Liver (tissue), 9 donors: ENCODE data around the gene BTN3A1. TPM values are rescaled to one million over a fixed set of nuclear protein-coding genes. Genes with fewer than 3 reads are reported as not detected.

Source experiments
- DNase-seq: peaks from one replicate; pipeline ENCODE4 v3.0.0-alpha.2; 2017; ENCODE audit warnings: low spot score
- H3K27ac ChIP-seq, 2 donors: one replicate each; pipeline ENCODE4 v1.7.0; 2013; ENCODE audit warnings: inconsistent platforms in 2 of 2, low read length in 2 of 2, control low read depth in 1 of 2, low read depth in 1 of 2, mild to moderate bottlenecking in 1 of 2
- H3K27me3 ChIP-seq, 4 donors: one replicate each; pipeline versions ENCODE4 v1.6.1 to v1.7.0; 2013; ENCODE audit warnings: low read length in 3 of 4, inconsistent platforms in 1 of 4, mild to moderate bottlenecking in 1 of 4, moderate library complexity in 1 of 4; ENCODE audit not compliant: control insufficient read depth in 4 of 4, insufficient read depth in 4 of 4
- H3K36me3 ChIP-seq, 4 donors: one replicate each; pipeline versions ENCODE4 v1.6.1 to v1.7.0; 2013; ENCODE audit warnings: low read length in 3 of 4, mild to moderate bottlenecking in 3 of 4, low read depth in 1 of 4, moderate library complexity in 1 of 4; ENCODE audit not compliant: control insufficient read depth in 4 of 4, insufficient read depth in 3 of 4
- H3K4me1 ChIP-seq, 4 donors: one replicate each; pipeline versions ENCODE4 v1.6.1 to v1.7.0; 2013; ENCODE audit warnings: low read length in 3 of 4, mild to moderate bottlenecking in 3 of 4, moderate library complexity in 1 of 4; ENCODE audit not compliant: control insufficient read depth in 4 of 4, insufficient read depth in 4 of 4
- H3K4me3 ChIP-seq, 3 donors: one replicate each; pipeline versions ENCODE4 v1.6.1 to v1.7.0; 2013; ENCODE audit warnings: low read length in 3 of 3, control low read depth in 1 of 3, low read depth in 1 of 3, mild to moderate bottlenecking in 1 of 3
- H3K9ac ChIP-seq, 2 donors: one replicate each; pipeline ENCODE4 v1.7.0; 2013; ENCODE audit warnings: low read length in 2 of 2, mild to moderate bottlenecking in 2 of 2, moderate library complexity in 2 of 2, control low read depth in 1 of 2, low read depth in 1 of 2
- H3K9me3 ChIP-seq, 4 donors: one replicate each; pipeline versions ENCODE4 v1.6.1 to v1.7.0; 2013; ENCODE audit warnings: low read length in 3 of 4; ENCODE audit not compliant: control insufficient read depth in 4 of 4
- CTCF ChIP-seq: fragments of 150-350 bp; IDR thresholded peaks from 2 replicates; pipeline ENCODE4 v1.5.1; 2017; ENCODE audit warnings: improper control_type of control experiment, low read depth, low read length; ENCODE audit not compliant: missing input control
- EGR1 ChIP-seq, 2 donors: IDR thresholded peaks; 2 replicates each; pipeline ENCODE4 v1.6.1; 2016 to 2018; ENCODE audit warnings: antibody characterized with exemption in 2 of 2, low read depth in 2 of 2
- GABPA ChIP-seq, 2 donors: IDR thresholded peaks in 1 of 2; conservative IDR thresholded peaks in 1 of 2; 2 replicates each; pipeline ENCODE4 v1.6.1; 2016; ENCODE audit warnings: antibody characterized with exemption in 2 of 2, mild to moderate bottlenecking in 1 of 2, moderate library complexity in 1 of 2
- HNF4A ChIP-seq, 2 donors: conservative IDR thresholded peaks; 2 replicates each; pipeline ENCODE4 v1.6.1; 2016; ENCODE audit warnings: antibody characterized with exemption in 2 of 2, mild to moderate bottlenecking in 2 of 2
- HNF4G ChIP-seq: IDR thresholded peaks from 2 replicates; pipeline ENCODE4 v1.6.1; 2016; ENCODE audit warnings: antibody characterized with exemption
- JUND ChIP-seq, 2 donors: IDR thresholded peaks; 2 replicates each; pipeline ENCODE4 v1.6.1; 2016; ENCODE audit warnings: antibody characterized with exemption in 2 of 2
- NR2F2 ChIP-seq: IDR thresholded peaks from 2 replicates; pipeline ENCODE4 v1.6.1; 2016; ENCODE audit warnings: antibody characterized with exemption
- REST ChIP-seq: IDR thresholded peaks from 2 replicates; pipeline ENCODE4 v1.6.1; 2016; ENCODE audit warnings: antibody characterized with exemption, mild to moderate bottlenecking
- RXRA ChIP-seq, 2 donors: IDR thresholded peaks; 2 replicates each; pipeline ENCODE4 v1.6.1; 2017 to 2018; ENCODE audit warnings: antibody characterized with exemption in 2 of 2, mild to moderate bottlenecking in 1 of 2
- SP1 ChIP-seq: IDR thresholded peaks from 2 replicates; pipeline ENCODE4 v1.6.1; 2018; ENCODE audit warnings: antibody characterized with exemption, mild to moderate bottlenecking
- TAF1 ChIP-seq: conservative IDR thresholded peaks from 2 replicates; pipeline ENCODE4 v1.6.1; 2016; ENCODE audit warnings: antibody characterized with exemption, mild to moderate bottlenecking
- whole genome bisulfite sequencing: extraction: QIAGEN DNeasy Blood & Tissue Kit; methylation state at CpG from one replicate; pipeline ENCODE4 v1.1.7; 2013; 5-methylcytosine and 5-hydroxymethylcytosine counted together
- polyA plus RNA-seq, 2 donors: library from polyadenylated mRNA; stranded (reverse) in 1 of 2; unstranded in 1 of 2; fragments of 200-250 nt in 1 of 2; fragments of >200 nt in 1 of 2; fragmentation: Nextera tagmentation in 1 of 2; extraction: Ambion mirVana in 1 of 2; gene quantifications; one replicate each; pipeline versions ENCODE4 v1.2.1 to v1.2.3, GENCODE V29; 2013 to 2015
- total RNA-seq, 2 donors: library from RNA; depleted of rRNA; stranded (reverse); fragments of >200 nt; gene quantifications; one replicate each; pipeline ENCODE4 v1.2.3, GENCODE V29; 2014
- TF ChIP-seq, protein P1 (sequence below): IDR thresholded peaks from 2 replicates; pipeline ENCODE4 v1.6.1; 2016; ENCODE audit warnings: antibody characterized with exemption
- TF ChIP-seq, protein P2 (sequence below): IDR thresholded peaks from 2 replicates; pipeline ENCODE4 v1.6.1; 2016; ENCODE audit warnings: antibody characterized with exemption
- TF ChIP-seq, protein P3 (sequence below): IDR thresholded peaks from 2 replicates; pipeline ENCODE4 v1.6.1; 2016; ENCODE audit warnings: antibody characterized with exemption
- donor health status: healthy.
- donor health status: healthy.
- donor health status: healthy.
- donor health status: healthy.
- donor health status: healthy.

BTN3A1 gene
- total and polyA plus RNA-seq, 4 donors: 2.3 to 17.1 (median 6.3) TPM

DNA sequence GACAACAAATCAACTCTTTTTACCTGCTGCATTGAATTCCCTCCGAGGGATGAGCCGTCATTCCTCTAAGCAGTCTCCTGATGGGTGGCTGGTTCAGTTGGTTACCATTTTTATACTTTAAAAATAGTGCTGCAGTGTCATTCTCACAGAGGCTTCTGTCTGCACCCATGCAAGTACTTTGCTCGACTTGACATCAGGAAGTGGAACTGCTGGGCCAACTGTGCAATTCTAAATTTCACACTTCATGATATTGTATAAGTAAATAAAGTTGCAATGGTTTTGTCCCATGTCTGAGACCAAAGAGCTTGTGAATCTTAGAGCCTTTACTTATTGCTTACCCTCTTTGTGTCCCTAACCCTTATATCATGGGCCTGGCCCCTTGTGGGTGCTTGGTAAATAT lies 2.5 kb downstream of the BTN3A1 start (continued):
- TF ChIP-seq, protein P1, sequence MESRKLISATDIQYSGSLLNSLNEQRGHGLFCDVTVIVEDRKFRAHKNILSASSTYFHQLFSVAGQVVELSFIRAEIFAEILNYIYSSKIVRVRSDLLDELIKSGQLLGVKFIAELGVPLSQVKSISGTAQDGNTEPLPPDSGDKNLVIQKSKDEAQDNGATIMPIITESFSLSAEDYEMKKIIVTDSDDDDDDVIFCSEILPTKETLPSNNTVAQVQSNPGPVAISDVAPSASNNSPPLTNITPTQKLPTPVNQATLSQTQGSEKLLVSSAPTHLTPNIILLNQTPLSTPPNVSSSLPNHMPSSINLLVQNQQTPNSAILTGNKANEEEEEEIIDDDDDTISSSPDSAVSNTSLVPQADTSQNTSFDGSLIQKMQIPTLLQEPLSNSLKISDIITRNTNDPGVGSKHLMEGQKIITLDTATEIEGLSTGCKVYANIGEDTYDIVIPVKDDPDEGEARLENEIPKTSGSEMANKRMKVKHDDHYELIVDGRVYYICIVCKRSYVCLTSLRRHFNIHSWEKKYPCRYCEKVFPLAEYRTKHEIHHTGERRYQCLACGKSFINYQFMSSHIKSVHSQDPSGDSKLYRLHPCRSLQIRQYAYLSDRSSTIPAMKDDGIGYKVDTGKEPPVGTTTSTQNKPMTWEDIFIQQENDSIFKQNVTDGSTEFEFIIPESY: no peak
- TF ChIP-seq JUND (IDR thresholded peaks at IDR 0.05): no peak
- TF ChIP-seq RXRA (IDR thresholded peaks at IDR 0.05): no peak
- TF ChIP-seq SP1: no peak

DNA sequence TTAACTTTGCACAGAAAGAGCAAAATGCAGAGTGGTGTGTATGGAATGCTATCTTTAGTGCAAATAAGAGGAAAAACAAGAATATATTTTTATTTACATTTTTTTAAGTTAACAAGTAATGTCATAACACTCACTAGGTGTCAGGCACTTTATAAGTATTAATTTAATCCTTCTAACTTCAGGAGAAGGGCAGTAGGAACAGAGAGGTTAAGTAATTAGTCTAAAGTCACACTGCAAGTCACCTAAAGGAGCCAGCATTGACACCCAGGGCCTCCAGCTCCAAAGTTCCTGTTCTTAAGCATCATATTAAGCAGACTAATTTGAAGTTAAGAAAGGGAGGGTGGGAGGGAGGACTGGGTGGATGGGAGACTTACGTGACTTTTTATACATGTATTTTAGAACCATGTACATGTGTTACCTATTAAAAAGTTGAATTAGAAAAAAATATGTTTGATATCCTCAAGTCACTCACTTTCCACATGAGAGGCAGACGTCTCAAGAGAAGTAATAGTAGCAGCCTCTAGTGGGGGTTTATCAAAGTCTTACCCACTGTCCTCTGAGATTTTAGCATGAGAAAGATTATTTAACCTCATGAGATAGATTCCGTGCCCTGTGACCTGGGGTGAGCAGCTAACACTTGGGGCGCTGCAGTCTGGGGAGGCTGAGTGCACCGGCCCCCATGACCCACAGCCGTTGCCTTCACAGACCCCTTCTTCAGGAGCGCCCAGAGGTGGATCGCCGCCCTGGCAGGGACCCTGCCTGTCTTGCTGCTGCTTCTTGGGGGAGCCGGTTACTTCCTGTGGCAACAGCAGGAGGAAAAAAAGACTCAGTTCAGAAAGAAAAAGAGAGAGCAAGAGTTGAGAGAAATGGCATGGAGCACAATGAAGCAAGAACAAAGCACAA lies 7.0 kb downstream of the BTN3A1 start:
- no peak for DNase-seq
- WGBS: 96% methylated on average over 10 of the region's 10 CpGs
- H3K4me3 ChIP-seq: no peak overlapping the region
- no peaks in the 10 kb centered on the region for H3K27me3 ChIP-seq
- H3K9me3 ChIP-seq: no peaks in the 10 kb centered on the region
- no peak overlapping the region for H3K27ac ChIP-seq
- TF ChIP-seq HNF4G: no peak
- no peak for TF ChIP-seq RXRA (IDR thresholded peaks at IDR 0.05)
- TF ChIP-seq, protein P2, sequence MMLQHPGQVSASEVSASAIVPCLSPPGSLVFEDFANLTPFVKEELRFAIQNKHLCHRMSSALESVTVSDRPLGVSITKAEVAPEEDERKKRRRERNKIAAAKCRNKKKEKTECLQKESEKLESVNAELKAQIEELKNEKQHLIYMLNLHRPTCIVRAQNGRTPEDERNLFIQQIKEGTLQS: no peak
- TF ChIP-seq, protein P1: no peak
- TF ChIP-seq, protein P3, sequence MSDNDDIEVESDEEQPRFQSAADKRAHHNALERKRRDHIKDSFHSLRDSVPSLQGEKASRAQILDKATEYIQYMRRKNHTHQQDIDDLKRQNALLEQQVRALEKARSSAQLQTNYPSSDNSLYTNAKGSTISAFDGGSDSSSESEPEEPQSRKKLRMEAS: no peak
- TF ChIP-seq JUND (IDR thresholded peaks at IDR 0.05): no peak
- TF ChIP-seq NR2F2: no peak
- TF ChIP-seq EGR1 (IDR thresholded peaks at IDR 0.05; ENCODE audit: low read depth in 2 of 2): no peak
- TF ChIP-seq HNF4A (conservative IDR thresholded peaks at IDR 0.05): no peak
- no peak for TF ChIP-seq SP1
- TF ChIP-seq GABPA (IDR thresholded peaks at IDR 0.05 in 1 of 2, conservative IDR thresholded peaks at IDR 0.05 in 1 of 2): no peak
- H3K4me1 ChIP-seq: peaks cover 0 to 3% (median 0%) of the 10 kb centered on the region in 4 donors
- no peak overlapping the region for H3K9ac ChIP-seq
- H3K36me3 ChIP-seq: peaks cover 10 to 61% (median 35%) of the 10 kb centered on the region in 4 donors

DNA sequence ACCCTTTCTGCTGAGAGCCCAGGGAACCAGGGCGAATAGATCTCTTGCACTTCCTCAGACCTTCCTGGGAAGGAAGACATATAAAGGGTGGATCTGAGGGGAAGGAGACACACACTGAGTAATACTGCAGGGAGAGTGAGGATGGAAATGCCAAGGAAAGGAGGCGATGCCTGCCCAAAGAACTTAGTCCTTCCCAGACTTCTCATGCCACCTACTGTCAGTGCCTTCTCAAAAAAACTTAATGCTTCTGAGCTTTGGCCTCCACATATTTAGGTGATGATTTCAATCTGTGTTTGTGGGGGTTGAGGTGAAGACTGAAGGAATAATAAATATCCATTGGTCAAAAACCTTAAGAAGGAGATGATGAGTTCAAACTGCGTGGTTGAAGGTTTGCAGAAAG lies 9.7 kb downstream of the BTN3A1 start:
- peaks cover 10 to 54% (median 33%) of the 10 kb centered on the region in 4 donors for H3K36me3 ChIP-seq
- H3K9me3 ChIP-seq: no peaks in the 10 kb centered on the region
- H3K27me3 ChIP-seq: no peaks in the 10 kb centered on the region
- H3K27ac ChIP-seq: no peak overlapping the region
- 95% methylated on average over 3 of the region's 3 CpGs for WGBS
- H3K4me3 ChIP-seq: no peak overlapping the region
- no peak overlapping the region for H3K9ac ChIP-seq
- no peaks in the 10 kb centered on the region for H3K4me1 ChIP-seq
- no peak for DNase-seq
- TF ChIP-seq CTCF (no peak), HNF4A (conservative IDR thresholded peaks at IDR 0.05) (no peak), EGR1 (IDR thresholded peaks at IDR 0.05; ENCODE audit: low read depth in 2 of 2) (no peak), JUND (IDR thresholded peaks at IDR 0.05) (no peak), REST (no peak), SP1 (no peak), TAF1 (no peak), HNF4G (no peak), RXRA (IDR thresholded peaks at IDR 0.05) (no peak), GABPA (IDR thresholded peaks at IDR 0.05 in 1 of 2, conservative IDR thresholded peaks at IDR 0.05 in 1 of 2) (no peak)
- TF ChIP-seq, protein P1: no peak
- TF ChIP-seq, protein P3: no peak
